Measurements from ENCODE around the gene MYO18B.
A peak's percentile ranks its signal among the peaks of the same experiment; 100 is the strongest.

Gene MYO18B

DNA sequence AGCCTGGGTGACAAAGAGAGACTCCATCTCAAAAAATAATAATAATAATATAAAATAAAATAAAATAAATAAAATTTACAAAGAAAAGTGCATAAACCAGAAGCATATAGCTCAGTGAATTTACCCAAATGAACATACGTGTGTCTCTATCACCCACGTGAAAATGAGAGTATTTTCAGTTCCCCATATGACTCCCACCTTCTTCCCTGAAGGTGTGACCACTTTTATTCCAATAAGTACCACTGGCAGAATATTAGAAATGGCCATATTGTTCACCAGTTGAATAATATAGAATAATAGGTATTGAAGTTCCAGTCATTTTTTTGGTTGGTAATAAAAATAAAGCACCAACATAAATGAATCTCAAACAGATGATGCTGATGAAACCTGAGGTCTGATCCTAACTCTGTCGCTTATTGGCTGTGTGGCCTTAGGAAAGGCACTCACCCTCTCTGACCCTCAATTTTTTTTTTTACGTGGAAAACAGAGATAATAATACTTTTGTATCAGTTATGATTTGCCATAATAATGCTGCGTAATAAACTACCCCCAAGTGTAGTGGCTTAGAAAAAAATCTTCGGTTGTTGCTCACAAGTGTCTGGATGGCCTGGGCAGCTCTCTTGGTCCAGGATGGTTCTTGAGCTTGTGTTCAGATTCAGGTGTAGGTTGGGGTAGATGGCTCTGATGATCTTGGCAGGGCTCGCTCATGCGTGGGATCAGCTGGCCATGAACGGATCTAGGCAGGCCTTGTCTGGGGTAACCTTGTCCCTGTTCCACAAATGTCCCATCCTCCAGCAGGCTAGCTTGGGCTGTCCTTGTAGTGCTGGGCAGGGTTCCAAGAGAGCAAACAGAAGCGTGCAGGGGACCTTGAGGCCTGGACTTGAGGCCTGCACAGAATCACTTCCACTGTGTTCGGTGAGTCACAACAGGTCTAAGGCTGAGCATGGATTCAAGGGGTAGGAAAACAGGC, 88.1 kb downstream of the MYO18B start:
- no peak for DNase-seq

DNA sequence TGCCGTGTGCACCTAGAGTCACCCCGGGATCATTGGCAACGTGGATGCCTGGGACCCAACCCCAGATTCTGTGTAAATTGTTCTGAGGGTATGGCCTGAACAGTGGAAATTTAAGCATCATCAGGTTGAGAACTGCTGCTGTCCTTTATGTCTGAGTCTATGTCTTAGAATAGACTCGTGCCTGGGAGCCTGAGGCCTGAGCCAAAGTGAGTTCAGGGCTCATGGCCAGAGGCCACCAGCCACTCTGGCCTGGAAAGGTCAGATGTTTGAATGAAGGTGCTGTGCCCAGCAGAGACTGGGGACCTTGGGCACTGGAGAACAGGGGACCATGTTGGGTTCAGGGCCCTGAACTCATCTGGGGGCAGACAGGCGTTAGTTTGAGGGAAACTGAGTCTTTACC, 91.1 kb downstream of the MYO18B start:
- no peak for DNase-seq

DNA sequence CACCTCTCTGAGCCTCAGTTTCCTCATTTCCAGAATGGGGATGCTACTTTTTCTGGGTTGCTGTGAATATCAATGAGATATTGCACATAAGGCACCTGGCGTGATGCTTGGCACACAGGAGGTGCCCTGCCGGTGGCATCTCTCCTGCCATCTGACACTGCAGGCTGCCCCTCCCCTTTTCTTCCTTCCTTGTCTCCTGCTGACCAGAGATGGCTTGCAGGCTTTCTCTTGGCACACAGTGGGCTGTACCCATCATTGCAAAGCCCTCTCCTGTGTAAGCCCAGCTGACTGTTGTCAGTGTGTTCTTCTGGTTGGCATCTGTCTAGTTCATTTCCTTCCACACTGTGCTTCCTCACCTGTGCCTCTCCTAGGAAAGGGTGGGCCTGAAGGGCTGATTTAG, 91.7 kb downstream of the MYO18B start:
- no peak for DNase-seq

DNA sequence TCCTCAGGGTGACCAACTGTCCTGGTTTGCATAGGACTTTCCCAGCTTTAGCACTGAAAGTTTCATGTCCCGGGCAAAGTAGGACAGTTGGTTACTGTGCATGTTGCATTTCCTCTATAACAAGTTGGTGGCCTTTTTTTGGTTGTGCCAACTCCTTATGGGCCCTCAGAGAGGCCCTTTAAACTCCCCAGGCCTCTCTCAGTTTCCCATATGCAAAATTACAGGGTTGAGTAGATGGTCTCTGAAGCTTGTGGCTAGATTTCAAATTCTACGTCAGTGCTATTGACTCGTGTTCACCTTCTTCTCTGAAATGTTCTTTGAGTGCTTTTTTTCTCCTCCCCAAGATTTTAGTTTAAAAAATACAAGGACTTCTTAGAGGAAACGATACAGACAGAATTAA, 92.5 kb downstream of the MYO18B start:
- no peak for DNase-seq

DNA sequence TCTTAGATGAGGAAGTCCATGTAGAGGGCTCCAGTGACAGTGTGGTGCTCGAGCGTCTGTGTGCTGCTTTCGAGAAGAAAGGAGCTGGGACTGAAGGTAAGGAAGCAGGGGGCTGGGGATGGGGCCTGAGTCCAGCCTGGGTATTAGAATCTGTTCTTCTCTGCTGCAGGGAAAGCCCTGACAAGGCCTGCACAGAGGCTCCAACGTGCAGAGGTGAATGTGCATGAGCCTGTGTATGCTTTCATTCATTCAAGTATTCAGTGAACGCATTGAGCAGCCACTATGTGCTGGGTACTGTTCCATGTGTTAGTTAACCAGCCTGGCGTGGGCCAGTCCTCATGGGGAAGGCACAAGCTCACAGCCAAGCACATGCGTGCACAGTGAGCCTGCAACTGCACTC, 93.4 kb downstream of the MYO18B start:
- no peak for DNase-seq

DNA sequence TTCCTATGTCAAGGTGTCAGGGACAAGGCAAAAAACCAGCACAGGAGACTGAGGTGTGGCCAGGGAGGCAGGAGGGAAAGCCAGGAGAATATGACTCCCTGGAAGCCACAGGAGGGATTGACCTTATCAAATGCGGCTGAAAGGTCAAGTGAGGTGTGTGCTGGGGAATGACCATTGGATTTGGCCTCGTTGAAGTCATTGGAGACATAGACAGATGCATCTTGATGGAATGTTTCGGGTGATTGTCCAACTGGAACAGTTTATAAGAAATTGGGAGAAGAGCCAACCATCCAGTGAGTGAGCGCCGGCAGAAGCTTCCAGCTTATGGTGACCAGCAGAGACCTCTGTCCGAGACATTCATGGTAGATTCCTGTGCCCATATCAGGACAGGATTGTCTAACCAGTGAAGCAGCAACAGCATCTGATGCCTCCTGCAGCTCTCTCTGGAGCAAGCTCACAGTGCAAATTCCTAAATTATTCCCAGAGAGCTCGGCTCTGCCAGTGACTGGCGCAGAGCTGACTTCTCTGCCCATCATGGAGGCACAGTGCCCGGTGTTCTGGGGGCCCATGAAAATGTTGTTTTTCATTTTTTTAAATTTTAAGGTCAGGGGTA, 95.4 kb downstream of the MYO18B start:
- no peak for DNase-seq

DNA sequence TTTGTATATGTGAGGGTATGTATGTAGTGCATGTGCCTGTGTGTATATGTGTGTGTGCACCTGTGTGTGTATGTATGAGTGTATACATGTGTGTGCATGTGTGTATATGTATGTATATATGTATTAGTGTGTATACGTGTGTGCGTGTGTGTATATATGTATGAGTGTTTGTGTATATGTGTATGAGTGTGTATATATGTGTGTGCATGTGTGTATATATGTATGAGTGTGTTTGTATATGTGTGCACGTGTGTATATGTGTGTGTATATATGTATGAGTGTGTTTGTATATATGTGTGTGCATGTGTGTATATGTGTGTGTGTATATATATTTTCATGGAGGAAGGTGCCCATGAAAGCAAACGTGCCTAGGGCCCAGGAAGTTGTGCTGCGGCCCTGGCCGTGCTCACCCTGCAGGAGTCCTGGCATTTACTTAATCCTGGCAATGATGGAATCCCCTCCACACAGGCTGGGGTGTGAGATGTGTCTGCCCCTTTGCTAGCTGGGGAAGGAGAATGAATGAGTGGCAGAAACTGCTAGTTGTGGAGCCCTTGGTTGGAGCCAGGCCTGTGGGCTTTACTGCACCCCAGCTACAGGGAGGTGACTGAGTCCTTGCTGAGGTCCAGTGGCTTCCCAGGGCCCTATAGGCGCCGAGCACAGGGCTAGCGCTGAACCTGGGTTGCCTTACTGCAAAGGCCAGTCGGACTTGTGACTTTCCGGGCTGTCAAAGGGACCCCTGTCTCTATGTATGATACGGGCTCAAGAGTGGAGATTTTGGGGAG, 97.2 kb downstream of the MYO18B start:
- no peak for DNase-seq

DNA sequence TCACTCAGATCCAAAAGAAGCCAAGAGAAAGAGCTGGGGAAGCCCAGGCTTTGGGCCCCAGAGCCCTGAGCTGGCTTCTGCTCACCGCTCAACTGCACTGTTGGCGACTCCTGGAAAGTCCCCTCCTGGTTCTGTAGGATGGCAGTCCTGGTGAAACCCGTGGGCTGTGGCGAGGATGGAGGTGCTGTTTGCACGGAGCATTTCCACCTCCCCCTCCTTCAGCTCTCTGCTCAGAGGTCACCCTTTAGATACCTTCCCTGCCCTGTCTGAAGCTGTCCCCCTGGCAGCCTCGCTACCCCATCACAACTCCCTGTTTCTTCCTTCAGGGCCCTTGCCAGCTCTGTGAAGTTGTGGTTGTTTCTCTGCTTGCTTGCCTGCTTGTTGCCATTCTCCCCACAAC, 97.8 kb downstream of the MYO18B start:
- no peak for DNase-seq

DNA sequence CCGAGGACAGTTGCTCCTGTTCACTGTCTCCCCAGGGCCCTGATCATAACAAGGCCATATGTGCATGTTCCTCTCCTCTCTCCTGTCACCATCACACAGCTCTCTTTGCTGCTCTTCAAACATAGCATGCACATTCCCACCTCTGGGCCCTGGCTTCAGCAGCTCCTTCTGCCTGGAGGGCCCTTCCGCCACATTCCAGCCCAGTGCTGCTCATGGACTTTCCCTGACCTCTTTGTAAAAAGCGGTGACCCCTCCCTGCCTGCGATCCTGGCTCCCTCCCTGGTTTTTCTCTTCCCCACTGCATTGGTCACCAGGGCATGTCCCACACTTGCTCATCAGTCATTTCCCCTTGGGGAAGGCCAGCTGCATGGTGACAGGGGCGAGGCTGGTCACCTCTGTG, 98.2 kb downstream of the MYO18B start:
- no peak for DNase-seq

DNA sequence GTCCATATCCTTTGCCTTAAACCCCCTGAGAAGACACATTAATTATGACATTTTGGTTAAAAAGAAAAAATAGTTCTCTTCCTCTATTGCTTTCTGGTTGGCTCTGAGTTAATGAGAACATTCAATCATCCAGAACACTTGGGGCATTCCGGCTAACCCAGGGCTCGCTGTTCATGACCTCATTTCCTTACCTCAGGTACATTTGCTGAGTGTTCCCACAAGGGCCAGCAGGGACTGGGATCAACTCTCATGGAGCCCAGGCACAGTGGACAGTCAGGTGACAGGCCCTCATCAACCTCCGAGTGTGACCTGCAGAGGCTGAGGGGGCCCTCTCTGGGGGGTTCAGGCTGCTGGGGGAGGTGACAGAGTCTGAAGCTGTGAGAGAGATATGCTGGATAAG, 98.9 kb downstream of the MYO18B start:
- no peak for DNase-seq

DNA sequence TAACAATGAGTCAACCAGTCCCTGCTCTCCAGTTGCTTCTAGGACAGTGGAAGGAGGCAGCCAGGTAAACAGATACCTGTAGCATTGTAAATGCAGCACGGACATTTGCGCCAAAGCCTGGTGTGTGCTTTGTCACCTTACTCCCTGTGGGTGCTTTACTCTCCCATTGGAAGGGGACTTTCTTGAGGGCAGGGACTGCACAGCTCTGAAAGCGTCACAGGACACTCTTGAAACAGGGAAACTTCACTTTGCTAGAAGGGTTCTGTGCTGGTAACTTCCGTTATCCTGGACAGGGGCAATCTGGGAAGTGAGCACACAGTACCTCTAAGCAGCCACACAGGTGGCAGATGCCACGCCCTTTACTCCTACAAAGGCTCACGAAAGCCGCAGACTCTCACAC, 99.8 kb downstream of the MYO18B start:
- DNase-seq: no peak

DNA sequence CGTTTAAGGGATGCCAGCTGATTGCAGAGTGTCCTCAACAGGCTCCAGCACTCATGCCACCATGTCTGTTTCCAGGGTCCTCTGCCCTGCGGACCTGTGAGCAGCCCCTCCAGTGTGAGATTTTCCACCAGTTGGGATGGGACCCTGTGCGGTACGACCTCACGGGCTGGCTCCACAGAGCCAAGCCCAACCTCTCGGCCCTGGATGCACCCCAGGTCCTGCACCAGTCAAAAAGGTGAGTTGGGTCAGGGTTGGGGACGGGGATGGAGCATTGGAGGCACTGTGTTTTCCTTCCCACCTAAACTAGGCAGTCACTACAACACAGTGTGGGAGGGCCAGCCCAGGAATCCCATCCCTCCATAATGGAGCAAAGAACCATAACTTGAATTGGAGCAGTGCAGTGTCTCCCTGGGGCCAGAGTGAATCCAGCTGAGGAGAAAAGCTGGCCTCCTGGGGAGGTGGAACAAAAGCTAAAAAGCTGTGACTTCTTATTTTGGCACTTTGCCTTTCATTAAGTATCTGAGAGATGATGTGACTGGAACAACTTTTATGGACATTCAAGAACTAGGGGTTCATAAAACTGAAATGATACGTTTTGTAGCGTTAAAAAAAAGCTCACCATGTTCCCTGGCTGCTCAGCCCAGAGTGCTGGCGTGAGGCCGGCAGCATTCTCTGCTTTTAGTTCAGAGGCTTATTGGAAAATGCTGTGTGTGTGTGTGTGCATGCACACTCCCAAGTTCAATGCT, 101.8 kb downstream of the MYO18B start:
- peak in 1 of 3 experiments; percentile 19 for DNase-seq

DNA sequence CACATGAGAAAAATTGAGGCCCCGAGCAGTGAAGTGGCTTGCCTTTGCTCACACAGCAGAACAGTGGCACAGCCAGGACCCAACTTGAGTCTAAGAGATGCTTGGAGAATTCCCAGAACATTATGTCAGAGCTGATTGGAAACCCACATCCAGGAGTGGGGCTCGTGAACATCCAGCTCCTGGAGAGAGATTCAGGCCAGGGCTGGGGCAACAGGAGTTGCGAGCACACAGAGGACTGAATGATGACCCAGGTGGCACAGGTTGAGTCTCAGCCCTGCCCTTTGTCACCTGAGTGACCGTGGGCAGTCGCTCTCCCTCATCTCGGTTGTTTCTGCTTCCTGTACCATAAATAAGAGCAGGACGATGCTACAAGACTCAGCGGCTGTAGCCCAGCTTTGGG, 102.6 kb downstream of the MYO18B start:
- no peak for DNase-seq

DNA sequence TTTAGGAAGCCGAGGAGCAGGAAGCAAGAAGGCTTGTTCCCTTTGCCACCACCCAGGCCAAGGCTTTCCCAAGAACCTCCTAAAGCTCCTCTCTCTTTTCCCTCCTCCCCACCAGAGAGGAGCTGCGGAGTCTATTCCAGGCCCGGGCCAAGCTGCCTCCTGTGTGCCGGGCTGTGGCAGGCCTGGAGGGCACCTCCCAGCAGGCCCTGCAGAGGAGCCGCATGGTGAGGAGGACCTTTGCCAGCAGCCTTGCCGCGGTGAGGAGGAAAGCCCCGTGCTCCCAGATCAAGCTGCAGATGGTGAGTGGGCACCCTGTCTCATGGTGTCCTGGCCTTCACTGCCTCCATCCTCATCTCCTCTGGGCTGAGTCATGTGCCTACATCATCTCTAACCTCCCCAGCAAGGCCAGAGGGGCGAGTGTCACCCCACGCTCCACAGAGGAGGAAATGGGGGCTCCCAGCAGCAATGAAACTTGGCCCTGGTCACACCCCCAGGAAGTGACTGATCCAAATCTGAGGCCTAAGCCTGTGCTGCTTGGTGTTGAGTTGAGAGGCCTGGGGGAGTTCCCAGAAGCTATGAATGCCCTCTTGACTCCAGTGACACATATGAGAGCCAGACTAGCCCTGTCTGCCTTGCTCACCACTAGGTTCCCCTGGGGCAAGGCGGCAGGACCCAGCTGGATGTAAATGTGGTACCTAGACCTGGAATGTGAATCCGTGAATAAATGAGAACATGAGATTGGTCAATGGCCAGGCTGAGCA, 104.2 kb downstream of the MYO18B start:
- no peak for DNase-seq

DNA sequence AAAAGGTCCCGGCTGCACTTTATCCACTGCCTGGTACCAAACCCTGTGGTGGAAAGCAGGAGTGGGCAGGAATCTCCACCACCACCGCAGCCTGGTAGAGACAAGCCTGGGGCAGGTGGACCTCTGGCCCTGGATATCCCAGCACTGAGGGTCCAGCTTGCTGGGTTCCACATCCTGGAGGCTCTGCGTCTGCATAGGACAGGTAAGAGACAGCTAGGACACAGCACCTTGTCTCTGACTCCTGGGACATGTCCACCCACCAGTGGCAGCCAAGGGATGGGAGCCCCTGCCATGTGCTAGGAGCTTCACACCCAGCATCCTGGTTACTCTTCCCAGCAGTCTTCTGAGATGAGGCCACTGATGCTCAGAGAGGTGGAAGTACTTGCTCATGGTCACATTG, 105.5 kb downstream of the MYO18B start:
- DNase-seq: no peak

DNA sequence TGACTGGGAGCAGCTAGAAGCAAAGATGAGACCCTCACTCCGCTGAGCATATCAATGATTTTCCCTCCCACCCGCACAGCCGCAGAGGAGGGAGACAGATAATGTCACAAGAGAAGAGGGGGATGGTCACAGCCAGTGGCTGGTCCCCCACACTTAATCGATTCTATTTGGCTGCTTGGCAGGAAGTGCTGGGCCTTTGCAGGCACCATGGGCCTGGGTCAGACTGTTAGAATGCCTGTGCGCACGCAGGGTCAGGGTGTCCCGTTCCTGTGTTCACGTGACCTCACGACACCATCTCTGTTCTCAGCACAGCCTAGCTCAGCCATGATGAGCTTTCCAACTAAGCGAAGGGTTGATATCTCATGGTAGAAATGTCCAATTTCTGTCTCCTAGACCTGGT, 107.0 kb downstream of the MYO18B start:
- no peak for DNase-seq

DNA sequence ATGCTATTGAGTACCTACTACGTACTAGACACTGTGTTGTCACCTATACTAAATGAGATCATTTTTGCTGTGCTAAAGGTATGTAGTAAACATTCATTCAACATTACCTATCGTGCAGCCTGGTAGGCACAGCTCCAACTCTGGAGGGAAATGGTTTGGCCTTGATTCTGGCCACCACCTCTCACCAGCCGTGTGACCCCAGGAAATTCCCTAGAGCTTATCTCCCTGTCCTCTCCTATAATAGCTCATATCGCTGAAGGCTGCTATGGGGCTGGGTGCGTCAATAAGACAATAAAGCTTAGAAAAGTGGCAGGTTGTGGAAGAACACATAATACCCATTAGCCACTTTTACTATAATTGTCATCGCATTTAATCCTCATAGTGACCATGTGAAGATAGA, 107.5 kb downstream of the MYO18B start:
- DNase-seq: no peak

DNA sequence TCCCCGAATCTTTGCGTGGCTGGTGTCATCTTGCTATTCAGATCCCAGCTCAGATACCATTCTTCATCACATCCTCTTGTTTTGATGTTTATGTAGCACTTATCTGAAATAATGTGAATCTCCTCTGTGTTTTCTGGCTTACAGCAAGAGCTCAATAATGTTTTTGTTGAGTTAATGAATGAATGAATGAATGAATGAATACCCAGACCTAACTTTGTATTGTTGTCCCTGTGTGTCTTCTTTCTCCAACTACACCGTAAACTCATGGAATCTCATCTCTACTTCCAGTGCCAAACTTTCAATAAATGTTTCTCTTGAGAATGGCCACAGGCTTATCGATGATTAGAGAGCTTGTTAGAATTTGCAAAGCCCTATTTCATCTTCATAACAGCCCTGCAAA, 110.2 kb downstream of the MYO18B start:
- no peak for DNase-seq

DNA sequence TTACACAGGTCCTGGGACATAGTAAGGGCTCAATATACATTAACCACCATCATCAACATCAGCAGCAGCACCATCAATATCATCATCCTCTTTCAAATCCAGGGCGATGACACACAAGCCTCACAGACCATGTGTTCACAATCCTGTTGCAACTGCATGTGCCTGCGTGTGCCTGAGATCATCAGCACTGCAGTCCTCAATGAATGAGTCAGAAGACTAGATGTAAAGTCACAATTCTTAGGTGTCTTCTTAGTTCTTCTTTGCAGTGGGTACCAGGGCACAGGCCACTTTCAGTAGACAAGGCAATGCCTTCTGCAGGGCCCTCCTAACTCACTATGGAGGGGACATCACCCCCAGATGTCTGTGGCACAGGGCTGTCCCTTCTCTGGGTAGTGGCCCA, 111.1 kb downstream of the MYO18B start:
- DNase-seq: no peak

DNA sequence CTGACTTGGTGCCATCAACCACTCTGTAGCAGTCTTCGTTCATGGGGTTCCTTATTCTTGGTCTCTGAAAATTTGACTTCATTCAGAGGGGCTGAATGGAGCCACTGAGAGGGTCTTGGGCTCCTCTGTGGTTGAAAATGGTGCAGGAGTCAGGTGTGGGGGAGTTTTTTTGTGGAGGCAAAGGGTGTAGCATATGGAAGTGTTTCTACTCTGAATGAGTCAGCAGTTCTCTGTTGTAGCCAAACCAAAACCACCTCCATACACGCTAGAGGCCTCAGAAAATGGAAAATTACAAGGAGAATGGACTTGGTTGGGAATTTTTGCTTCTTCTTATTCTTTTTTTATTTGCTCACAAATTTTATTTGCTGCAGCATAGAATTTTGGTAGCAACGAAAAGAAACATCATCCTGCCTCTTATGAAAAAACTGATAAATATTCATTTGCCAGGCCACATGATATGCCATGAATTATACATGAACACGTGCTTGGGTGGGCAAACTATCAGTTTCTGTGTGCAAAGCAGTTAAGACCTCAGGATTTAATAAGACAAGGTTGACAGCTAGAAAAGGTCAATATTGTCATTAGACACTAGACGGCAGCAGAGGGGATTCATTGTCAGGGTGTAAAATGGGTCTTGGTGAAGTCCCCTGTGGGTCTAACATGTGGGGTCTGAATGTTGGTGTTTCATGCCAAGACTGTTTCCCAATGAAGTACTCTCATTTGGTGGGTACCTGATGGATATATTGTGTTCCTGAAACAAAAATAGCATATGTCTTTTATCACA, 111.7 kb downstream of the MYO18B start:
- DNase-seq: peak in 2 of 3 experiments; percentile 1 to 58

DNA sequence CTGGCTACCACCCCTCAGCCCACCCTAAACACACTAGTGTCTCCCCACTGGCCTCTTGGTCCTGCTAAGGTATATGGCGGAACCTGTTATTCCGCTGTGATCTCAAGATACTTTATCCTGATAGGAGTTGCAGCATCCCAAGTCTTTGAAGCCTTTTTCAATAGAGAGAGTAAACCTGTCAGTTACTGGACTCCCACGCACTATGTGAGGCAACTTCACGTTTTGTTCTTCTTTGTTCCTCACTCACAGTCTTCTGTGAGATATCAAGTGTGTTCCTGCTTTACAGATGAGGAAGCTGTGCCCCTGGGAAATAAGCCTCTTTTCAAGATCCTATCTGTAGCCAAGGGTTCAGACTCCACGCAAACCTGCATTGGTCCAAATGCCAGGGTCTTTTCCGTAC, 127.8 kb downstream of the MYO18B start:
- no peak for DNase-seq

All from NCI-H1417 (cell line).